Measurements from ENCODE around the gene ADGRF5.

GRCh38 chr6:46904117-46904516 lies 17.6 kb downstream of the ADGRF5 start:
- TF ChIP-seq CTCF (IDR thresholded peaks at IDR 0.05; ENCODE audit: low read depth, low read length, poor library complexity, severe bottlenecking), result no peak
- TF ChIP-seq EZH2phosphoT487 (IDR thresholded peaks at IDR 0.05; ENCODE audit: borderline replicate concordance, low read length), result no peak
